Measurements from ENCODE around the gene BTF3L4.
"Not testable (repeated sequence)": the region's sequence is repeated elsewhere in the genome, so short reads cannot be mapped to it uniquely, and the experiment has no call there.

BTF3L4 gene

DNA sequence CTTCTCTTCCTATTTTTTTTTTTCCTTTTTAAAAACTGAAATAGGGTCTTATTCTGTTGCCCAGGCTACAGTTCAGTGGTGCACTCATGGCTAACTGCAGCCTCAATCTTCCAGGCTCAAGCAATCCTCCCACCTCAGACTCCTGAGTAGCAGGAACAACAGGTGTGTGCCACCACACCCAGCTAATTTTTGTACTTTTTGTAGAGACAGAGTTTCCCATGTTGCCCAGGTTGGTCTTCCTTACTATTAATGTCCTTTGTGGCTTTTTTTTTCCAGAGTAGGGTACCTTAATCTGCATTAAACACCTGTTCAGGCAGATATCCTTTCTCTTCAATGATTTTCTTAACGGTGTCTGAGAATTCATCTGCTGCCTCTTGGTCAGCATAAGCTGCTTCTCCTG is 18.2 kb upstream of the BTF3L4 start:
- H3K14ac ChIP-seq (ENCODE audit: low read length) = no peak overlapping the region
- no peak overlapping the region for H3K18ac ChIP-seq (ENCODE audit: low read length)
- H3K79me1 ChIP-seq (ENCODE audit: low read length) = peaks cover 4% of the 10 kb centered on the region
- H2AFZ ChIP-seq (ENCODE audit: insufficient read depth, low read length, poor library complexity) = no peak overlapping the region
- H4K91ac ChIP-seq (ENCODE audit: low read depth, low read length) = no peak overlapping the region
- no peaks in the 10 kb centered on the region for H3K27me3 ChIP-seq (ENCODE audit: insufficient read depth, low read length)
- H4K12ac ChIP-seq (ENCODE audit: low read depth, low read length) = no peak overlapping the region
- H4K8ac ChIP-seq (ENCODE audit: low read depth, low read length) = no peak overlapping the region
- no peak overlapping the region for H3K4ac ChIP-seq (ENCODE audit: low read depth, low read length)
- no peak overlapping the region for H3K27ac ChIP-seq (ENCODE audit: low read depth, low read length)
- no peak overlapping the region for H3K23ac ChIP-seq (ENCODE audit: low read length)
- H2AK5ac ChIP-seq (ENCODE audit: low read length) = no peak overlapping the region
- H2BK5ac ChIP-seq (ENCODE audit: low read depth, low read length, poor library complexity) = no peak overlapping the region
- no peaks in the 10 kb centered on the region for H3K4me1 ChIP-seq (ENCODE audit: control insufficient read depth in 1 of 2, insufficient read depth in 2 of 2, low read length in 2 of 2)
- no peak for DNase-seq
- no peaks in the 10 kb centered on the region for H3K9me3 ChIP-seq (ENCODE audit: insufficient read depth, low read depth, low read length)
- WGBS (ENCODE audit: extremely low coverage, insufficient coverage, insufficient read length) = no CpG with 5 or more reads among the region's 1 CpG
- no peak overlapping the region for H3K4me3 ChIP-seq (ENCODE audit: low read depth, low read length)
- H3K9ac ChIP-seq (ENCODE audit: low read length) = no peak overlapping the region
- H2BK12ac ChIP-seq (ENCODE audit: low read length) = no peak overlapping the region
- H3K79me2 ChIP-seq (ENCODE audit: control insufficient read depth, insufficient read depth, low read length, poor library complexity) = peaks cover 6% of the 10 kb centered on the region
- H3K4me2 ChIP-seq (ENCODE audit: low read length) = no peak overlapping the region
- H3K36me3 ChIP-seq (ENCODE audit: control insufficient read depth in 1 of 2, insufficient read depth in 2 of 2, low read length in 2 of 2) = peaks cover 8 to 10% of the 10 kb centered on the region in 2 experiments
- no peak overlapping the region for H2BK120ac ChIP-seq (ENCODE audit: insufficient read depth, low read length, poor library complexity)

DNA sequence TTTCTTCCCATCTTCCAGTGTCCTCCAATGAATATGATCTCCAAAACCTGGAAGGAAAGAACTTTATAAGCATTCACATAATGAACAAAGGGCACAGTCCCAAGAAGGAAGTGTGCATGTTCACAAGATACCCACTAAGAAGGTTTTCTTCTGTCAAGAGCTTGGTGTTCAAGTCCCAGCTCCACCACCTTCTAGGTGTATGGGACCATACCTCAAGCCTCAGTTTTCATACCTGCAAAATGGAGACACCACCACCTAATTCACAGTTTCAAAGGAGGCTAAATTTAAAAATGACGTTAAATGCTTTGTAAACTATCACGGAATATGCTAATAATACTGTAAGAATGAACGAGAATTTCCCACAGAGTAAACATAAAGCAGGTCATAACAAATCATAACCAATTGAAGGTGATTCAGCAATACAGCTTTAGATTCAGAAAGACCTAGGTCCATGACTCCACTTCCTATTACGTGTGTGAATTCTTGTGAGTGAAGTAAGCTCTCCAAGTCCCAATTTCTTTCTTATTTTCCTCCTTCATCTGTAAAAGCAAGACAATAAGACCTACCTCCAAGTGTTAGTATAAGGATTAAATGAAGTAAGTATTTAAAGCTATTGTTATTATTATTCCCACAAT is 14.4 kb upstream of the BTF3L4 start:
- Histone ChIP-seq H3K27me3 (ENCODE audit: insufficient read depth, low read length) (no peaks in the 10 kb centered on the region), H3K14ac (ENCODE audit: low read length) (no peak overlapping the region), H4K91ac (ENCODE audit: low read depth, low read length) (no peak overlapping the region), H2BK120ac (ENCODE audit: insufficient read depth, low read length, poor library complexity) (no peak overlapping the region), H3K23ac (ENCODE audit: low read length) (no peak overlapping the region), H3K18ac (ENCODE audit: low read length) (no peak overlapping the region), H3K79me1 (ENCODE audit: low read length) (no peaks in the 10 kb centered on the region), H2BK5ac (ENCODE audit: low read depth, low read length, poor library complexity) (no peak overlapping the region), H2AFZ (ENCODE audit: insufficient read depth, low read length, poor library complexity) (no peak overlapping the region), H3K36me3 (ENCODE audit: control insufficient read depth in 1 of 2, insufficient read depth in 2 of 2, low read length in 2 of 2) (peaks cover 10% of the 10 kb centered on the region in 2 experiments), H3K4me2 (ENCODE audit: low read length) (no peak overlapping the region), H2AK5ac (ENCODE audit: low read length) (no peak overlapping the region), H3K27ac (ENCODE audit: low read depth, low read length) (no peak overlapping the region), H3K4ac (ENCODE audit: low read depth, low read length) (no peak overlapping the region), H4K12ac (ENCODE audit: low read depth, low read length) (no peak overlapping the region), H3K9ac (ENCODE audit: low read length) (no peak overlapping the region), H3K9me3 (ENCODE audit: insufficient read depth, low read depth, low read length) (no peaks in the 10 kb centered on the region), H3K4me3 (ENCODE audit: low read depth, low read length) (no peak overlapping the region), H2BK12ac (ENCODE audit: low read length) (no peak overlapping the region), H3K79me2 (ENCODE audit: control insufficient read depth, insufficient read depth, low read length, poor library complexity) (no peaks in the 10 kb centered on the region), H3K4me1 (ENCODE audit: control insufficient read depth in 1 of 2, insufficient read depth in 2 of 2, low read length in 2 of 2) (no peaks in the 10 kb centered on the region), H4K8ac (ENCODE audit: low read depth, low read length) (no peak overlapping the region)
- DNase-seq = no peak
- no CpG with 5 or more reads among the region's 4 CpGs for WGBS (ENCODE audit: extremely low coverage, insufficient coverage, insufficient read length)

DNA sequence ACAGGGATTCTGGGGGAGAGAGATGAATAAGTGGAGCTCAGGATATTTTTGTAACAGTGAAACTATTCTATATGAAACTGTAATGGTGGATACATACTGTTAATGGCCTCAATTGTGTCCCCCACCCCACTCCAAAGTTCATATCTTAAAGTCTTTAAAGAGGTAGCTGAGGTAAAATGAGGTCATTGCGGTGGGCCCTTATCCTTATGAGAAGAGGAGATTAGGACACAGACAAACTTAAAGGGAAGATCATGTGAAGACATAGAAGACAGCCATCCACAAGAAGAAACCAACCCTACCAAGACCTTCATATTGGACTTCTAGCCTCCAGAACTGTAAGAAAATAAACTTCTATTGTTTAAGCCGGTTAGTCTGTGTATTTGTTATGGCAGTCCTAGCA is 10.9 kb upstream of the BTF3L4 start:
- Histone ChIP-seq H2AK5ac (ENCODE audit: low read length) (no peak overlapping the region), H3K4me3 (ENCODE audit: low read depth, low read length) (no peak overlapping the region), H3K4ac (ENCODE audit: low read depth, low read length) (no peak overlapping the region), H3K14ac (ENCODE audit: low read length) (no peak overlapping the region), H4K91ac (ENCODE audit: low read depth, low read length) (no peak overlapping the region), H2BK120ac (ENCODE audit: insufficient read depth, low read length, poor library complexity) (no peak overlapping the region), H3K79me1 (ENCODE audit: low read length) (no peaks in the 10 kb centered on the region), H3K27me3 (ENCODE audit: insufficient read depth, low read length) (no peaks in the 10 kb centered on the region), H3K27ac (ENCODE audit: low read depth, low read length) (no peak overlapping the region), H3K79me2 (ENCODE audit: control insufficient read depth, insufficient read depth, low read length, poor library complexity) (no peaks in the 10 kb centered on the region), H2BK12ac (ENCODE audit: low read length) (no peak overlapping the region), H3K4me1 (ENCODE audit: control insufficient read depth in 1 of 2, insufficient read depth in 2 of 2, low read length in 2 of 2) (no peaks in the 10 kb centered on the region), H4K12ac (ENCODE audit: low read depth, low read length) (no peak overlapping the region), H2BK5ac (ENCODE audit: low read depth, low read length, poor library complexity) (no peak overlapping the region), H4K8ac (ENCODE audit: low read depth, low read length) (no peak overlapping the region), H3K9ac (ENCODE audit: low read length) (no peak overlapping the region), H3K23ac (ENCODE audit: low read length) (no peak overlapping the region), H3K4me2 (ENCODE audit: low read length) (no peak overlapping the region), H3K18ac (ENCODE audit: low read length) (no peak overlapping the region), H2AFZ (ENCODE audit: insufficient read depth, low read length, poor library complexity) (no peak overlapping the region), H3K9me3 (ENCODE audit: insufficient read depth, low read depth, low read length) (no peaks in the 10 kb centered on the region), H3K36me3 (ENCODE audit: control insufficient read depth in 1 of 2, insufficient read depth in 2 of 2, low read length in 2 of 2) (peaks cover 5 to 6% of the 10 kb centered on the region in 2 experiments)
- no CpG with 5 or more reads among the region's 2 CpGs for WGBS (ENCODE audit: extremely low coverage, insufficient coverage, insufficient read length)
- no peak for DNase-seq

DNA sequence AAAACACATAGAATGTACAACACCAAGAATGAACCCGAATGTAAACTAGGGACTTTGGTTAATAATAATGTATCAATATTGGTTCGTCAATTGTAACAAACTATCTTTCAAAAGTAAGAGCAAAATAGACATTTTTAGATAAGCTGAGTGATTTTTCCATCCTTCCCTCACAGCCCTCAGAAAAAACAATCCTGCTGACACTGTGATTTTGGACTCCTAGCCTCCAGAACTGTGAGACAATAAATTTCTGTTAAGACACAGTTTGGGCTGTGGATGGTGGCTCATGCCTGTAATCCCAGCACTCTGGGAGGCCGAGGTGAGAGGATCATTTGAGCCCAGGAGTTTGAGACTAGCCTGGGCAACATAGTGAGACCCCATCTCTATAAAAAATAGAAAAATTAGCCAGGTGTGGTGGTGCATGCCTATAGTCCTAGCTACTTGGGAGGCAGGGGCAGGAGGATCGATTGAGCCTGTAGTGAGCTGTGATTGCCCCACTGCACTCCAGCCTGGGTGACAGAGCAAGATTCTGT is 10.4 kb upstream of the BTF3L4 start:
- not testable (repeated sequence) for H3K9me3 ChIP-seq (ENCODE audit: insufficient read depth, low read depth, low read length); H3K9ac ChIP-seq (ENCODE audit: low read length); H4K8ac ChIP-seq (ENCODE audit: low read depth, low read length); H2AFZ ChIP-seq (ENCODE audit: insufficient read depth, low read length, poor library complexity); H2BK5ac ChIP-seq (ENCODE audit: low read depth, low read length, poor library complexity); DNase-seq; H4K12ac ChIP-seq (ENCODE audit: low read depth, low read length); H3K27ac ChIP-seq (ENCODE audit: low read depth, low read length); H3K79me1 ChIP-seq (ENCODE audit: low read length); H2BK120ac ChIP-seq (ENCODE audit: insufficient read depth, low read length, poor library complexity); H3K23ac ChIP-seq (ENCODE audit: low read length); H3K27me3 ChIP-seq (ENCODE audit: insufficient read depth, low read length); H3K4me3 ChIP-seq (ENCODE audit: low read depth, low read length); H4K91ac ChIP-seq (ENCODE audit: low read depth, low read length); H2BK12ac ChIP-seq (ENCODE audit: low read length); H3K36me3 ChIP-seq (ENCODE audit: control insufficient read depth in 1 of 2, insufficient read depth in 2 of 2, low read length in 2 of 2); H3K4me1 ChIP-seq (ENCODE audit: control insufficient read depth in 1 of 2, insufficient read depth in 2 of 2, low read length in 2 of 2); H3K4ac ChIP-seq (ENCODE audit: low read depth, low read length); H3K4me2 ChIP-seq (ENCODE audit: low read length); H2AK5ac ChIP-seq (ENCODE audit: low read length); H3K79me2 ChIP-seq (ENCODE audit: control insufficient read depth, insufficient read depth, low read length, poor library complexity); H3K18ac ChIP-seq (ENCODE audit: low read length); H3K14ac ChIP-seq (ENCODE audit: low read length)
- WGBS (ENCODE audit: extremely low coverage, insufficient coverage, insufficient read length) = no CpG with 5 or more reads among the region's 4 CpGs

Measured in trophoblast cell (in vitro differentiated cells and primary cell).